ENCODE measurements around the gene PEX11A. TPM values are rescaled to one million over a fixed set of nuclear protein-coding genes. Genes with fewer than 3 reads are reported as not detected.

PEX11A gene
- total RNA-seq, 1 donor from 2014 or later = 4.5 TPM

- Histone ChIP-seq H2AFZ (replicated peaks) (no peak overlapping the region), H3K4me2 (no peak overlapping the region), H3K27ac (no peak overlapping the region), H3F3A (ENCODE audit: low read depth) (no peaks in the 10 kb centered on the region), H3K79me2 (ENCODE audit: low read depth) (no peaks in the 10 kb centered on the region), H3K9ac (no peak overlapping the region), H4K20me1 (ENCODE audit: low read depth) (no peaks in the 10 kb centered on the region), H3K4me3 (no peak overlapping the region), H3K9me3 (ENCODE audit: low read depth) (no peaks in the 10 kb centered on the region), H3K4me1 (no peaks in the 10 kb centered on the region), H3K36me3 (no peaks in the 10 kb centered on the region), H3K27me3 (peaks cover 5% of the 10 kb centered on the region)
- H3K9me3 Mint-ChIP-seq = peaks cover 3% of the 10 kb centered on the region
- TF ChIP-seq EZH2 (IDR thresholded peaks at IDR 0.05) (no peak), CTCF (IDR thresholded peaks at IDR 0.05) (no peak), EZH2phosphoT487 (IDR thresholded peaks at IDR 0.05) (no peak)
- H3K27me3 Mint-ChIP-seq (ENCODE audit: insufficient read depth, low read depth) = peaks cover 10% of the 10 kb centered on the region
- H3K27ac Mint-ChIP-seq = no peak overlapping the region
- H3K4me1 Mint-ChIP-seq = no peaks in the 10 kb centered on the region
- no peaks in the 10 kb centered on the region for H3K36me3 Mint-ChIP-seq
- no peak overlapping the region for H3K4me3 Mint-ChIP-seq
- no peak for DNase-seq (ENCODE audit: low spot score)
Observed at GRCh38 chr15:89725064-89725463, 34.5 kb upstream of the PEX11A start.

GRCh38 chr15:89724621-89725020, 34.1 kb upstream of the PEX11A start:
- Mint-ChIP-seq H3K4me1 (no peaks in the 10 kb centered on the region), H3K4me3 (no peak overlapping the region), H3K36me3 (no peaks in the 10 kb centered on the region), H3K27ac (no peak overlapping the region), H3K27me3 (ENCODE audit: insufficient read depth, low read depth) (peaks cover 10% of the 10 kb centered on the region), H3K9me3 (peaks cover 3% of the 10 kb centered on the region)
- Histone ChIP-seq H3K27me3 (peaks cover 5% of the 10 kb centered on the region), H3K4me1 (no peaks in the 10 kb centered on the region), H3K9ac (no peak overlapping the region), H3K27ac (no peak overlapping the region), H4K20me1 (ENCODE audit: low read depth) (no peaks in the 10 kb centered on the region), H3K4me3 (no peak overlapping the region), H3F3A (ENCODE audit: low read depth) (no peaks in the 10 kb centered on the region), H3K79me2 (ENCODE audit: low read depth) (no peaks in the 10 kb centered on the region), H2AFZ (replicated peaks) (no peak overlapping the region), H3K36me3 (no peaks in the 10 kb centered on the region), H3K9me3 (ENCODE audit: low read depth) (no peaks in the 10 kb centered on the region), H3K4me2 (no peak overlapping the region)
- TF ChIP-seq EZH2phosphoT487 (IDR thresholded peaks at IDR 0.05) (no peak), EZH2 (IDR thresholded peaks at IDR 0.05) (no peak), CTCF (IDR thresholded peaks at IDR 0.05) (no peak)
- DNase-seq (ENCODE audit: low spot score) = no peak

- H3K9me3 Mint-ChIP-seq = peaks cover 3% of the 10 kb centered on the region
- no peak overlapping the region for H3K27ac Mint-ChIP-seq
- H3K27me3 ChIP-seq = peaks cover 5% of the 10 kb centered on the region
- TF ChIP-seq EZH2phosphoT487 (IDR thresholded peaks at IDR 0.05) (no peak), EZH2 (IDR thresholded peaks at IDR 0.05) (no peak), CTCF (IDR thresholded peaks at IDR 0.05) (no peak)
- H3K36me3 Mint-ChIP-seq = no peaks in the 10 kb centered on the region
- H3K4me3 Mint-ChIP-seq = no peak overlapping the region
- H3K4me2 ChIP-seq = no peak overlapping the region
- no peak overlapping the region for H3K27ac ChIP-seq
- H3K9ac ChIP-seq = no peak overlapping the region
- no peaks in the 10 kb centered on the region for H3K9me3 ChIP-seq (ENCODE audit: low read depth)
- no peaks in the 10 kb centered on the region for H3K4me1 Mint-ChIP-seq
- H4K20me1 ChIP-seq (ENCODE audit: low read depth) = no peaks in the 10 kb centered on the region
- H3K79me2 ChIP-seq (ENCODE audit: low read depth) = no peaks in the 10 kb centered on the region
- no peak overlapping the region for H3K4me3 ChIP-seq
- DNase-seq (ENCODE audit: low spot score) = no peak
- H3K36me3 ChIP-seq = no peaks in the 10 kb centered on the region
- H3K4me1 ChIP-seq = no peaks in the 10 kb centered on the region
- H2AFZ ChIP-seq (replicated peaks) = no peak overlapping the region
- no peaks in the 10 kb centered on the region for H3F3A ChIP-seq (ENCODE audit: low read depth)
- H3K27me3 Mint-ChIP-seq (ENCODE audit: insufficient read depth, low read depth) = peaks cover 6% of the 10 kb centered on the region
Observed at GRCh38 chr15:89723031-89723430, 32.5 kb upstream of the PEX11A start.
